Muscle of leg (tissue), 11 donors: ENCODE data around the gene KREMEN1. TPM values are rescaled to one million over a fixed set of nuclear protein-coding genes. Genes with fewer than 3 reads are reported as not detected.

Experiments used
- DNase-seq: peaks from one replicate; pipeline ENCODE4 v3.0.0; 2013
- H3K27ac ChIP-seq: one replicate; pipeline ENCODE4 v1.5.1; 2013; ENCODE audit warnings: mild to moderate bottlenecking, low read length, control low read depth
- H3K27me3 ChIP-seq: one replicate; pipeline ENCODE4 v1.6.1; 2013; ENCODE audit warnings: low read length; ENCODE audit not compliant: control insufficient read depth, insufficient read depth
- H3K36me3 ChIP-seq: one replicate; pipeline ENCODE4 v1.6.1; 2013; ENCODE audit warnings: low read length; ENCODE audit not compliant: control insufficient read depth, insufficient read depth
- H3K4me1 ChIP-seq: one replicate; pipeline ENCODE4 v1.6.1; 2013; ENCODE audit warnings: low read length; ENCODE audit not compliant: control insufficient read depth, insufficient read depth
- H3K4me3 ChIP-seq: one replicate; pipeline ENCODE4 v1.5.1; 2013; ENCODE audit warnings: low read length, control low read depth
- H3K9me3 ChIP-seq: replicated peaks from 2 replicates; pipeline ENCODE4 v1.6.1; 2013; ENCODE audit warnings: low read depth, low read length; ENCODE audit not compliant: control insufficient read depth
- WGBS: methylation state at CpG from one replicate; pipeline ENCODE4 v1.1.5; 2013; ENCODE audit warnings: missing lambda C conversion rate; ENCODE audit not compliant: insufficient coverage; 5-methylcytosine and 5-hydroxymethylcytosine counted together
- polyA plus RNA-seq, 8 donors: library from polyadenylated mRNA; unstranded; fragments of 120-200 nt; gene quantifications; one replicate each; pipeline versions ENCODE4 v1.2.1 to v1.2.3, GENCODE V29; 2013; ENCODE audit warnings: inconsistent platforms in 1 of 8, low replicate concordance in 1 of 8; ENCODE audit not compliant: insufficient read length in 8 of 8, insufficient read depth in 1 of 8
- total RNA-seq: library from RNA; stranded (reverse); fragments of 120-200 nt; gene quantifications from one replicate; pipeline ENCODE4 v1.2.4, GENCODE V29; 2013

The KREMEN1 gene
- total and polyA plus RNA-seq, 9 donors = 44.9 to 96.6 (median 86.6) TPM

DNA sequence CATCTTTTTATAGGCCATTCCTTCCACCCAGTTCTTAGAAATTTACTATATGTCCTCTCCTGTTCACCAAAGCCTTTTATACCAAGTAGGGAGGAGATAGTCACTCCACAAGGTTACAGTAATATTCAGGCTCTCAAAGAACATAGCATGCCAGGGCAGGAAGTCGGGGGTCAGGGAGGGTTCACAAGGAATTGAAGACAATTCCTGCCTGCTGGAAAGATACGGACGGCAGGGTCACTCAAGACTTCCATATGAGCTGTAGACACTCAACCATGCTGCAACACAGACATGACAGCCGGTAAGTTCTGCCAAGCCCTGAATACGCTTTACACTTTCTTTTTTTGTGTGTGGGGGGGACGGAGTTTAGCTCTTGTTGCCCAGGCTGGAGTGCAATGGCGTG, 11.9 kb upstream of the KREMEN1 start:
- Histone ChIP-seq H3K9me3 (no peaks in the 10 kb centered on the region), H3K27ac (no peak overlapping the region), H3K4me1 (peaks cover 31% of the 10 kb centered on the region), H3K4me3 (no peak overlapping the region), H3K27me3 (no peaks in the 10 kb centered on the region), H3K36me3 (no peaks in the 10 kb centered on the region)
- no peak for DNase-seq
- 60% methylated on average over 4 of the region's 7 CpGs for WGBS

DNA sequence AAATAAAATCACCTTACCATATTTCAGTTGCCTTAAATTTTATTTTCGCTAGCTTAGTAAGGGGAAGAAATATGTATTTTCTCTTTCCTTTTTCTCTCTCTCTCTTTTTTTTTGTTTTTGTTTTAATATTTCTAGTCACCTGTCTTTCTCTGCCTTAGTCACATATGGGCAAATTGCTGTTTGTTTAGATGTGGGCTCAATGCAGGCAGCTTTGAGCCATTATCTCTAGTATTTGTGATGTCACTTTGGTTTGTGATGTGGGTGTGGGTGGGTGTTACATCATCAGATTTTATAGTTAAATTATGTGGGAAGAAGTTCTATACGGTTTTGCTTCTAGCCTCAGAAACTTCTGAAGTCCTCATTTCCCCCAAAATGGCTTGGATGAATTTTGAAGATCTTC, 11.1 kb upstream of the KREMEN1 start, which contains the start of gene C22orf31:
C22orf31 (minus strand) TSS at position 59 of the 400 bp plus-strand sequence; CDS start at position 20, 39 bp downstream.
- WGBS = no CpG with 5 or more reads among the region's 2 CpGs
- Histone ChIP-seq H3K4me1 (peaks cover 26% of the 10 kb centered on the region), H3K27ac (no peak within 1 kb of the TSS)

DNA sequence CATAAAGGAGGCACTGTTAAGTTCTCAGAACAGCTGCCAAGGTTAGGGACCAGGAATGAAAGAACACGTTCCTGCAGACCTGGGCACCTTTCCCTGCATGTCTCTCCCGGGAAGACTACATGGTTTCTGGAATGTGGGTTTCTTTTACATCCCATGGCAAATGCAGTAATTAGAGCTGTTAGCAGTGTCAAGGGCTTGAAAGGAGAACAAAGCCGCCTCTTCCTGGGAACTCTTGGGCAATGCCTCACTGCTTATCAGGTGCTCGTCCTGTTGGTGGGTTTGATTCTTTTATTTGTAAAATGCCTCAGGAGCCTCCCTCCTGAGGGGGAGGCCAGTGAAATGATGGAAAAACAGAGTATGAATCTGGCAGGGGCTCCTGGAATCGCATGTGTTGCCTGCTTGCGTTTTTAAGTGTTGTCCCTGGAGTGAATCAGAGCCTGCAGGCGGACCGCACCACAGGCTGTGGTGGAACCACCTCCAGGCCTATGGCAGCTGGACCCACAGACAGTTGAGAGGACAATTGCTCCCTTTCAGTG, 10.5 kb upstream of the KREMEN1 start:
- Histone ChIP-seq H3K27me3 (no peaks in the 10 kb centered on the region), H3K4me1 (peaks cover 28% of the 10 kb centered on the region), H3K27ac (no peak overlapping the region), H3K36me3 (no peaks in the 10 kb centered on the region), H3K9me3 (no peaks in the 10 kb centered on the region), H3K4me3 (no peak overlapping the region)
- 29% methylated on average over 5 of the region's 8 CpGs for WGBS
- peak; percentile 53 for DNase-seq

More for the DNA sequence above, 11.1 kb upstream of the KREMEN1 start, which contains the start of gene C22orf31:
- Histone ChIP-seq H3K9me3 (no peaks in the 10 kb centered on the region), H3K36me3 (no peaks in the 10 kb centered on the region), H3K27me3 (no peaks in the 10 kb centered on the region), H3K4me3 (no peak within 1 kb of the TSS)
- DNase-seq = no peak

DNA sequence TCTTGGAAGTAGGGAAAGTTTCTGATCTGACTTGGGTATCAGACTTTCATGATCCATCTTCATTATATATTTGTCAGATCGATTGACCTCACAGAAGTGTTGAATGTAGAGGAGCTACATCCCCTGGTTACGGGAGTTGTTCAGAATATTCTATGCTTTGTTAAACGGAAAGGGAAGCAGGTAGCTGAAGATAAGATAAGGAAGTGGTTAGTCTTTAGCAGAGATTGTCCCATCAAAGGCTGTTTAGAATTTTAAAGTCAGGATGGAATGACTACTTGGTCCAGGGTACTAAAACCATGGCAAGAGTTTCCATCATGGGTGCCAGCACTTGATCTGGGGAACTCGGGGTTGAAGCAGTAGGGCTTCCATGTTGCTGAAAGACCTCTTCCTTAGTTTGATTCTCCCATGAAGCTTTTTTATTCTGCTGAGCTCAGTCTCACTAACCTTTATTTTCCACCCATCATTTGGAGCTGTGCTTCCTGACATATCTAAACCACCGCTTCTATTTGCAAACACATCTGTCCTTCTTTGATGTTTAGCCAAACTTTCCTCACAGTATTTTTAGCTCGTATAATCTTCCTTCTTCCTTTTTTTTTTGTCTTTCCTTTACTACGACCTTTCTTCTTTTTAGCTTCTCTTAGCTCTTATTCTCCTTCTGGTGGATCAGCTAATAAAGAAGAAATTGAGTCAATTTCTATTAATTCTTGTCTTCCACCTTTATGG, 7.2 kb upstream of the KREMEN1 start:
- Histone ChIP-seq H3K27me3 (peaks cover 5% of the 10 kb centered on the region), H3K36me3 (no peaks in the 10 kb centered on the region), H3K9me3 (no peaks in the 10 kb centered on the region), H3K27ac (no peak overlapping the region), H3K4me3 (no peak overlapping the region), H3K4me1 (peaks cover 41% of the 10 kb centered on the region)
- WGBS = 55% methylated on average over 4 of the region's 7 CpGs
- no peak for DNase-seq

DNA sequence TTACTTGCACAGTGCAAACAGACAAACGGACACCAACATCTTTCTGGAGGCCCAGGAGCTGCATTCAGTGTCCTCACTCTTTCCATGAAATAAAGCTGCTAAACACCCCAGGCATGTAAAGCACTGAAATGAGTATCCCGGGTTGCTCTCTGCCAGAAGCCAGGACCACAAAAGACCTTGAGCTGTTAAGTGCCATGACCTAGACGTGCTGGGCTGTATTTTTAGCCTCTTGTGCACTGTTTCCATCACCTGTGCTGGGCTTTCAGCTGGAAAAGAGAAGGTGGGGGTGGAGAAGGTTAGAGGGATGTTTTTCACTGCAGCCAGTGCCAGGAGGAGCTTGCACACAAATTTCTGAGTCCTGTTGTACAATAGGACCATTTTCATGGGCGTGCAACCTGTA, 3.4 kb upstream of the KREMEN1 start:
- Histone ChIP-seq H3K36me3 (no peaks in the 10 kb centered on the region), H3K27ac (peak overlapping the region; percentile 16), H3K27me3 (peaks cover 27% of the 10 kb centered on the region), H3K4me3 (no peak overlapping the region), H3K4me1 (peaks cover 62% of the 10 kb centered on the region), H3K9me3 (no peaks in the 10 kb centered on the region)
- 0% methylated on average over 1 of the region's 4 CpGs for WGBS
- peak; percentile 60 for DNase-seq

DNA sequence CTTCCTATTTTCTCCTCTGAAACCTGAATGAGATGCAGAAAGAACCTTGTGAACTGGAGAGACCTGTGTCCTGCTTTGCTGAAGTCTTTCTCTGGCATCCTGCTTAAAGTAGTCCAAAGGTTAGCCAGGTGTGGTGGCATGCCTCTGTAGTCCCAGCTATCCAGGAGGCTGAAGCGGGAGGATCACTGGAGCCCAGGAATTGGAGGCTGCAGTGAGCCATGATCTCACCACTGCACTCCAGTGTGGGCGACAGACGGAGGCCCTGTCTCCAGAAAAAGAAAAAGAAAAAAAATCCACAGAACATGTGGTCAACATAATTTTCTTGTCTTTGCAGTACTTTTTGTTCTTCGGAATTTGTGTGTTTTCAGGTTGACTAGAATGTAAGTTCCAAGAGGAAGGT, 2.3 kb upstream of the KREMEN1 start:
- Histone ChIP-seq H3K4me3 (no peak overlapping the region), H3K27me3 (peaks cover 27% of the 10 kb centered on the region), H3K36me3 (no peaks in the 10 kb centered on the region), H3K27ac (peak overlapping the region; percentile 47), H3K9me3 (no peaks in the 10 kb centered on the region), H3K4me1 (peaks cover 70% of the 10 kb centered on the region)
- WGBS = no CpG with 5 or more reads among the region's 4 CpGs
- no peak for DNase-seq

DNA sequence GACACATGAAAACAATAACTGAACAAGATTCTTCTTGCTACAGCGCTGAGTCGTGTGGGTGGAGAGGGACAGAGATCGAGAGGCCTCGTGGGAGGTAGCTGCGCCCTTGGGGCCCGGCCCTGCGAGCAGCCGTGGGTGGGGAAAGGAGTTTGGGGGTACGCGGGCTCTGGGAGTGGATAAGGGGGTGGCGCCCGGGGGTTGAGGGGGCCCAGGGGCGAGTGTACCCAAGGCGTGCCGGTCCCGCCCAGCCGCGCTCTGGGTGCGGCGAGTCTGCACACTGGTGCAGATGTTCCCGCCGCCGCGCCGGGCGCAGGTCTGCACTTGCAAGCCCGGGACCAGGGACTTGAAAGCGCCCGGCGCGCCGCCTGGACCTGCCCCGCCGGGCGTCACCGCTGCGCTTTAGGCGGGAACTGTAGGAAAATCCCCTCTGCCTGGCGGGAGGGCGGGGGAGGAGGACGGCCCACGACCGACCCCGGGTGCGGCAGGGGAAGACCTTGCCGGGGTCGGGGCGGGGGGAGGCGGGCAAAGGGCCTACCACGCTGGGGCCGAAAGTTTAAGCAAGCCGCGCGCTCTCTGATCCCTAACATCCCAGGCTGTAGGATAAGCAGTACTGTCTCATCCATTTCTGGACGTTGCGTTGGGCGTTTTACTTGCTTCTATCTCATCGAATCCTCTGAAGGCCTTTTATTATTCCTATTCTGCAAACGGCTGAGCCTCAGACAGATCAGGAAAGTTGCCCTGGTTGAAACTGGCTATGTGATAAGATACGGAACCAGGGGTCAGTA, 1.4 kb upstream of the KREMEN1 start:
- Histone ChIP-seq H3K9me3 (no peaks in the 10 kb centered on the region), H3K4me1 (peaks cover 68% of the 10 kb centered on the region), H3K36me3 (no peaks in the 10 kb centered on the region), H3K27me3 (peaks cover 27% of the 10 kb centered on the region), H3K4me3 (peak overlapping the region; percentile 25), H3K27ac (no peak overlapping the region)
- peak; percentile 61 for DNase-seq
- 6% methylated on average over 57 of the region's 60 CpGs for WGBS

DNA sequence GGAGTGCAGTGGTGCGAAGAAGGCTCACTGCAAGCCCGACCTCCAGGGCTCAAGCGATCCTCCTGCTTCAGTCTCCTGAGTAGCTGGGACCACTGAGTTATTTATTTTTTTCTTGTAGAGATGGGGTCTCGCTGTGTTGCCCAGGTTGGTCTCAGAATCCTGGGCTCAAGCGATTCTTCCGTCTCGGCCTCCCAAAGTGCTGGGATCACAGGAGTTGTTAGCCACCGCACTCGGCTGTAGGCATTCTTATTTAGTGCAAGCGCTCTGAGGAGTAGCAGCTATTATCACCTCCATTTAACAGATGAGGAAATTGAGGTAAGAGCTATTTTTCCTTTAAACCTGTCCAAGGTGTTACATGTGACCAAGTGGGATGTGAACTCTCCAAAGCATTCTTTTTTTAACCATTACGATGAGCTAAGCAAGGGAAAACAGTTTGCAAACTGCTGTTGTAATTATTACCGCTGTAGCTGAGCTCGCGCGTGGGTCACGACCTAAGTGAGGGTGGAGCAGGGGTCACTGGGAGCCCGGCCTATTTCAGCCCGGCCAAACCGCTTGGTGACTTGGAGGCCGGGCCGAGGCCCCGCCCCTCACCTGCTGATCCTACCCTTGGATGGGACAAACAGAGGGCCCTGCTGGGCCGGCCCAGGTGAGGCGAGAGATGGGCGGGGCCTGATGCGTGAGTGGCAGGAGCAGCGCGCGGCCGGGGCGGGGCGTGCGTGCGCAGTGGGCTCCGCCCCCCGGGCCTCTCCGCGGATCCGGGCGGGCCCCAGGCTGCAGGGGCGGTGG, 449 bp upstream of the KREMEN1 start:
- Histone ChIP-seq H3K27me3 (peaks cover 27% of the 10 kb centered on the region), H3K4me1 (peaks cover 67% of the 10 kb centered on the region)
- 17% methylated on average over 36 of the region's 41 CpGs for WGBS

DNA sequence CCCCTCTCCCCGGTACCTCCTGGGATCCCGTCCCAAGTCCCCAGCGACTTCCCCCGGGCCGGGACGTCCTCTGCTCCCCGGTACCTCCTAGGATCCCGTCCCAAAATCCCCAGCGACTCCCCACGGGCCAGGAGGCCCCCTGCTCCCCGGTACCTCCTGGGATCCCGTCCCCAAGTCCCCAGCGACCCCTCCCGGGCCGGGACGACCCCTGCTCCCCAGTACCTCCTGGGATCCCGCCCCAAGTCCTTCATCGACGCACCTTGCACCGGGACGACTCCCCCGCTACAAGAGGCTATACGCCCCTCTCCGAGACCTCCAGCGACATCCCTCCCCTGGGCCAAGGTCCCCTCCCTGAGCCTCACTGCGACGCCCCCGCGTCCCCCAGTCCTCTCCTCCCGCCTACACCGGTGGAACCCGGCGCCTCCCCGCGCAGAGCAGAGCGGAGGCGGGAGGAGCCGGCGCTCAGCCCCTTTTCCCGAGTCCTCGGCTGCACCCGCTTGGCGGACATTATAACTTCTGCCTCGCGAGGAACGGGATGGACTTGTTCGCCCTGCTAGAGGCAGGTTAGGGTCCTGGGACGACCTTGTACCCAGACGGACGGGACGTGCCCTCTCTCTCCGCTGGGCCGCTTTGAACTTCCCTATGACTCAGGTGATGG, 912 bp downstream of the KREMEN1 start:
- Histone ChIP-seq H3K4me1 (peaks cover 70% of the 10 kb centered on the region), H3K27me3 (peaks cover 27% of the 10 kb centered on the region), H3K4me3 (peak overlapping the region; percentile 87), H3K36me3 (no peaks in the 10 kb centered on the region), H3K27ac (peak overlapping the region; percentile 78), H3K9me3 (no peaks in the 10 kb centered on the region)
- peak; percentile 73 for DNase-seq
- under 1% methylated on average over 46 of the region's 53 CpGs for WGBS

More for the DNA sequence above, 449 bp upstream of the KREMEN1 start:
- no peaks in the 10 kb centered on the region for H3K36me3 ChIP-seq
- H3K27ac ChIP-seq = peak overlapping the region; percentile 47
- peak; percentile 89 for DNase-seq
- no peaks in the 10 kb centered on the region for H3K9me3 ChIP-seq
- peak overlapping the region; percentile 50 for H3K4me3 ChIP-seq
